Islet of Langerhans (tissue), 1 donor: ENCODE data around the gene EPHA1.
"Not testable (repeated sequence)": the region's sequence is repeated elsewhere in the genome, so short reads cannot be mapped to it uniquely, and the experiment has no call there.

Source experiments
- FAIRE-seq: peaks from one replicate; lab custom pipeline; 2011; peaks lifted over from hg19 to GRCh38; lab: Jason Lieb, UNC

Gene EPHA1

GRCh38 chr7:143401265-143401664 lies 7.4 kb downstream of the EPHA1 start:
- FAIRE-seq, result no peak

- FAIRE-seq, result no peak
These were observed 9.0 kb downstream of the EPHA1 start for GRCh38 chr7:143399642-143400041.

GRCh38 chr7:143399151-143399550 lies 9.5 kb downstream of the EPHA1 start:
- no peak for FAIRE-seq

- no peak for FAIRE-seq
These were observed 10.0 kb downstream of the EPHA1 start for GRCh38 chr7:143398616-143399015.

GRCh38 chr7:143397710-143398530 lies 10.7 kb downstream of the EPHA1 start:
- FAIRE-seq, result no peak

- FAIRE-seq, result no peak
These were observed 11.8 kb downstream of the EPHA1 start for GRCh38 chr7:143396625-143397556.

GRCh38 chr7:143396182-143396581 lies 12.5 kb downstream of the EPHA1 start:
- FAIRE-seq, result no peak

GRCh38 chr7:143395187-143396149 lies 13.2 kb downstream of the EPHA1 start:
- no peak for FAIRE-seq

- no peak for FAIRE-seq
These were observed 13.9 kb downstream of the EPHA1 start for GRCh38 chr7:143394777-143395176.

GRCh38 chr7:143394068-143394467 lies 14.6 kb downstream of the EPHA1 start:
- FAIRE-seq, result no peak

GRCh38 chr7:143393267-143394041 lies 15.2 kb downstream of the EPHA1 start:
- FAIRE-seq, result no peak

- FAIRE-seq, result no peak
These were observed 15.8 kb downstream of the EPHA1 start for GRCh38 chr7:143392875-143393266.

GRCh38 chr7:143392427-143392826 lies 16.2 kb downstream of the EPHA1 start:
- FAIRE-seq, result not testable (repeated sequence)

- no peak for FAIRE-seq
These were observed 16.9 kb downstream of the EPHA1 start for GRCh38 chr7:143391462-143392404.

GRCh38 chr7:143390773-143391317 lies 17.8 kb downstream of the EPHA1 start:
- no peak for FAIRE-seq

- FAIRE-seq, result no peak
These were observed 18.4 kb downstream of the EPHA1 start for GRCh38 chr7:143390104-143390772.

- no peak for FAIRE-seq
These were observed 19.1 kb downstream of the EPHA1 start for GRCh38 chr7:143389316-143390103.

GRCh38 chr7:143388491-143389101 lies 20.1 kb downstream of the EPHA1 start:
- FAIRE-seq, result no peak
